Adrenal gland (tissue), 5 donors: ENCODE data around the gene DNAH8.

Source experiments
- POLR2A ChIP-seq, 2 donors: fragments of 450-650 bp; IDR thresholded peaks; one replicate each; pipeline ENCODE4 v1.6.1; 2017; ENCODE audit warnings: antibody characterized with exemption in 2 of 2, mild to moderate bottlenecking in 2 of 2, moderate library complexity in 1 of 2
- TF ChIP-seq, protein P1 (sequence below), 6 experiments: fragments of 450-650 bp in 4 of 6; fragments of 200-600 bp in 2 of 6; sonication (generic) in 1 of 6; IDR thresholded peaks; 1 replicate in 5 of 6; 2 replicates in 1 of 6; pipeline versions ENCODE4 v1.5.1 to v1.8.0; 2016 to 2021; ENCODE audit warnings: antibody characterized with exemption in 6 of 6, mild to moderate bottlenecking in 2 of 6, moderate library complexity in 1 of 6
- donor health status: DM: no; HTN: no; CAD: no.

DNA sequence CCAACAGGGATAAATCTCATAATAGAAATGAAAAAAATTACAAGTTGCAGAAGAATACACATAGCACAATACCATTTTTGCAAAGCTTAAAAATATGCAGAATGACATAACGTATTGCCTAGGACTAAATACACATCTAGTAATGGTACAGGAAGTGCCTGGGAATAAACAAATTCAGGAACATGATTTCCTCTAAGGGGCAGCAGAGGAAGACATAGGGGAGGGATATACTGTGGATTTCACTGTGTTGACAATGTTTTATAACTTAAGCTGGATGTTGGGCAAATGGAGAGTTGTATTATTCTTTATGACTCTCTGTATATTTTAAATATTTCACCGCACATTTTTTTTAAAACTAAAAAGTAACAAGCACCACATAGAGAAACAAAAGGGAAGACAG, 6.6 kb upstream of the DNAH8 start:
- TF ChIP-seq, protein P1, sequence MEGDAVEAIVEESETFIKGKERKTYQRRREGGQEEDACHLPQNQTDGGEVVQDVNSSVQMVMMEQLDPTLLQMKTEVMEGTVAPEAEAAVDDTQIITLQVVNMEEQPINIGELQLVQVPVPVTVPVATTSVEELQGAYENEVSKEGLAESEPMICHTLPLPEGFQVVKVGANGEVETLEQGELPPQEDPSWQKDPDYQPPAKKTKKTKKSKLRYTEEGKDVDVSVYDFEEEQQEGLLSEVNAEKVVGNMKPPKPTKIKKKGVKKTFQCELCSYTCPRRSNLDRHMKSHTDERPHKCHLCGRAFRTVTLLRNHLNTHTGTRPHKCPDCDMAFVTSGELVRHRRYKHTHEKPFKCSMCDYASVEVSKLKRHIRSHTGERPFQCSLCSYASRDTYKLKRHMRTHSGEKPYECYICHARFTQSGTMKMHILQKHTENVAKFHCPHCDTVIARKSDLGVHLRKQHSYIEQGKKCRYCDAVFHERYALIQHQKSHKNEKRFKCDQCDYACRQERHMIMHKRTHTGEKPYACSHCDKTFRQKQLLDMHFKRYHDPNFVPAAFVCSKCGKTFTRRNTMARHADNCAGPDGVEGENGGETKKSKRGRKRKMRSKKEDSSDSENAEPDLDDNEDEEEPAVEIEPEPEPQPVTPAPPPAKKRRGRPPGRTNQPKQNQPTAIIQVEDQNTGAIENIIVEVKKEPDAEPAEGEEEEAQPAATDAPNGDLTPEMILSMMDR (IDR thresholded peaks at IDR 0.05): no peak
- TF ChIP-seq POLR2A (IDR thresholded peaks at IDR 0.05): no peak
